Glutamatergic neuron (in vitro differentiated cells): ENCODE results near the gene DOP1A. TPM values are rescaled to one million over a fixed set of nuclear protein-coding genes. Genes with fewer than 3 reads are reported as not detected.

ENCODE experiments used
- DNase-seq: peaks from one replicate; pipeline ENCODE4 v3.0.0; 2022
- H3K27ac Mint-ChIP-seq: one replicate; pipeline ENCODE4 v1.8.0; 2020; ENCODE audit warnings: mild to moderate bottlenecking, mixed read lengths, inconsistent platforms; ENCODE audit not compliant: unreplicated experiment
- H3K27me3 Mint-ChIP-seq: one replicate; pipeline ENCODE4 v1.8.0; 2020; ENCODE audit warnings: mild to moderate bottlenecking, moderate library complexity, mixed read lengths, inconsistent platforms; ENCODE audit not compliant: unreplicated experiment
- H3K36me3 Mint-ChIP-seq: one replicate; pipeline ENCODE4 v1.8.0; 2020; ENCODE audit warnings: mild to moderate bottlenecking, mixed read lengths, inconsistent platforms; ENCODE audit not compliant: unreplicated experiment
- H3K4me1 Mint-ChIP-seq: one replicate; pipeline ENCODE4 v1.8.0; 2020; ENCODE audit warnings: mild to moderate bottlenecking, low read depth, mixed read lengths, inconsistent platforms; ENCODE audit not compliant: unreplicated experiment
- H3K4me3 Mint-ChIP-seq: one replicate; pipeline ENCODE4 v1.8.0; 2020; ENCODE audit warnings: mild to moderate bottlenecking, mixed read lengths, inconsistent platforms; ENCODE audit not compliant: unreplicated experiment
- H3K9me3 Mint-ChIP-seq: one replicate; pipeline ENCODE4 v1.8.0; 2020; ENCODE audit warnings: mild to moderate bottlenecking, moderate library complexity, mixed read lengths, inconsistent platforms; ENCODE audit not compliant: unreplicated experiment
- total RNA-seq: library from RNA; stranded (reverse); fragmentation: NEBNext Ultra II Directional; extraction: Animal tissue kit (Norgen Biotek cat#: 25700); gene quantifications from one replicate; pipeline ENCODE4 v1.2.1, GENCODE V29; 2021; ENCODE audit not compliant: unreplicated experiment
- TF ChIP-seq, protein P1 (sequence below): fragments of 200-600 bp; sonication (generic); IDR thresholded peaks from one replicate; pipeline ENCODE4 v1.5.0; 2021; ENCODE audit not compliant: partially characterized antibody, unreplicated experiment

The DOP1A gene
- total RNA-seq, 1 donor from 2014 or later, result 40.8 TPM

DNA sequence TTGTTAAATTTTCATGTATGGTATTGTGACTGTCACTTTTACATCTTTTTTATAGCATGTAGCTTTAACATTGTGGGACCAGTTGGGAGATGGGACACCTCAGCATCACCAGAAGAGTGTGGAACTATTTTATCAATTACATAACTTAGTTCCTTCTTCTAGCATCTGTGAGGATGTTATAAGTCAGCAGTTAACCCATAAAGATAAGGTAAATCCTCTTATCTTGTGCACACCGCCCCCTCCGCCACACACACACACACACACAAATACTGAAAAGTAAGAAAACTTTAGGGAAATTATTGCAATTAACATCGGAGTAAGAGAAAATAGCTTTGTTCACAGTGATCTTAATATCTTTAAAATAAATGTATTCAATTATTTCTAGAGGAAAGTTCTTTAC lies 64.7 kb downstream of the DOP1A start:
- Mint-ChIP-seq H3K27me3 (no peaks in the 10 kb centered on the region), H3K36me3 (no peaks in the 10 kb centered on the region), H3K27ac (no peak overlapping the region), H3K4me1 (no peaks in the 10 kb centered on the region), H3K9me3 (no peaks in the 10 kb centered on the region), H3K4me3 (no peak overlapping the region)
- TF ChIP-seq, protein P1, sequence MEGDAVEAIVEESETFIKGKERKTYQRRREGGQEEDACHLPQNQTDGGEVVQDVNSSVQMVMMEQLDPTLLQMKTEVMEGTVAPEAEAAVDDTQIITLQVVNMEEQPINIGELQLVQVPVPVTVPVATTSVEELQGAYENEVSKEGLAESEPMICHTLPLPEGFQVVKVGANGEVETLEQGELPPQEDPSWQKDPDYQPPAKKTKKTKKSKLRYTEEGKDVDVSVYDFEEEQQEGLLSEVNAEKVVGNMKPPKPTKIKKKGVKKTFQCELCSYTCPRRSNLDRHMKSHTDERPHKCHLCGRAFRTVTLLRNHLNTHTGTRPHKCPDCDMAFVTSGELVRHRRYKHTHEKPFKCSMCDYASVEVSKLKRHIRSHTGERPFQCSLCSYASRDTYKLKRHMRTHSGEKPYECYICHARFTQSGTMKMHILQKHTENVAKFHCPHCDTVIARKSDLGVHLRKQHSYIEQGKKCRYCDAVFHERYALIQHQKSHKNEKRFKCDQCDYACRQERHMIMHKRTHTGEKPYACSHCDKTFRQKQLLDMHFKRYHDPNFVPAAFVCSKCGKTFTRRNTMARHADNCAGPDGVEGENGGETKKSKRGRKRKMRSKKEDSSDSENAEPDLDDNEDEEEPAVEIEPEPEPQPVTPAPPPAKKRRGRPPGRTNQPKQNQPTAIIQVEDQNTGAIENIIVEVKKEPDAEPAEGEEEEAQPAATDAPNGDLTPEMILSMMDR, result no peak
- DNase-seq, result no peak

DNA sequence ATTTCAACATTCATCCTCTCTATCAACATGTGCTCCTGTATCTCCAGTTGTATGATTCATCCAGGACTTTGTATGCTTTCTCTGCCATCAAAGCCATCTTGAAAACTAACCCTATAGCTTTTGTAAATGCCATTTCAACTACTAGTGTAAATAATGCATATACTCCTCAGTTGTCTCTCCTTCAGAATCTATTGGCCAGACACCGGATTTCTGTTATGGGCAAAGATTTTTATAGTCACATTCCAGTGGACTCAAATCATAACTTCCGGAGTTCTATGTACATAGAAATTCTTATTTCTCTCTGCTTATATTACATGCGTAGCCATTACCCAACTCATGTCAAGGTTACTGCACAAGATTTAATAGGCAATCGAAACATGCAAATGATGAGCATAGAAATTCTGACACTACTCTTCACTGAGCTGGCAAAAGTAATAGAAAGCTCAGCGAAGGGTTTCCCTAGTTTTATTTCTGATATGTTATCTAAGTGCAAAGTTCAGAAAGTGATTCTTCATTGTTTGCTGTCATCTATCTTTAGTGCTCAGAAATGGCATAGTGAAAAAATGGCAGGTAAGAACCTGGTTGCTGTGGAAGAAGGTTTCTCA lies 70.7 kb downstream of the DOP1A start:
- Mint-ChIP-seq H3K27ac (no peak overlapping the region), H3K4me3 (no peak overlapping the region), H3K27me3 (no peaks in the 10 kb centered on the region), H3K36me3 (no peaks in the 10 kb centered on the region), H3K9me3 (no peaks in the 10 kb centered on the region), H3K4me1 (no peaks in the 10 kb centered on the region)
- no peak for DNase-seq
- TF ChIP-seq, protein P1, result no peak

GRCh38 chr6:83138758-83139157 lies 71.3 kb downstream of the DOP1A start:
- Mint-ChIP-seq H3K9me3 (no peaks in the 10 kb centered on the region), H3K27ac (no peak overlapping the region), H3K27me3 (no peaks in the 10 kb centered on the region), H3K4me3 (no peak overlapping the region), H3K4me1 (no peaks in the 10 kb centered on the region), H3K36me3 (no peaks in the 10 kb centered on the region)
- DNase-seq, result no peak
- TF ChIP-seq, protein P1, result no peak

DNA sequence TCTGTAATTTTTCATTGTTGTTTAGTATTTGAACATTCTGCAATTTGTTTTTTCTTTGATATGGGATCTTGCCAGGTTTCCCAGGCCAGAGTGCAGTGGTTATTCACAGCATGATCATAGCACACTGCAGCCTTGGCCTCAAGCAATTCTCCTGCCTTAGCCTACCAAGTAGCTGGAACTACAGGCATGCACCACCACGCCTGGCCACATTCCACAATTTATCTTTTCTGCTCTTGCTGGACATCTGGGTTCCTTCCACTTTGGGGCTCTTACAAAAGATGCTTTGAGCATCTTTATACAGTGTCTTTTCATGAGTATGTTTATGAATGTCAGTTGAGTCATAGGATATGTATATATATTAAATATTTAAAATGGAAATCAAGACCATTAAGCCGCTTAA lies 83.6 kb downstream of the DOP1A start:
- TF ChIP-seq, protein P1, result no peak
- peaks cover 16% of the 10 kb centered on the region for H3K4me1 Mint-ChIP-seq
- H3K36me3 Mint-ChIP-seq, result no peaks in the 10 kb centered on the region
- H3K27ac Mint-ChIP-seq, result no peak overlapping the region
- DNase-seq, result no peak
- peaks cover 1% of the 10 kb centered on the region for H3K27me3 Mint-ChIP-seq
- no peak overlapping the region for H3K4me3 Mint-ChIP-seq
- no peaks in the 10 kb centered on the region for H3K9me3 Mint-ChIP-seq

DNA sequence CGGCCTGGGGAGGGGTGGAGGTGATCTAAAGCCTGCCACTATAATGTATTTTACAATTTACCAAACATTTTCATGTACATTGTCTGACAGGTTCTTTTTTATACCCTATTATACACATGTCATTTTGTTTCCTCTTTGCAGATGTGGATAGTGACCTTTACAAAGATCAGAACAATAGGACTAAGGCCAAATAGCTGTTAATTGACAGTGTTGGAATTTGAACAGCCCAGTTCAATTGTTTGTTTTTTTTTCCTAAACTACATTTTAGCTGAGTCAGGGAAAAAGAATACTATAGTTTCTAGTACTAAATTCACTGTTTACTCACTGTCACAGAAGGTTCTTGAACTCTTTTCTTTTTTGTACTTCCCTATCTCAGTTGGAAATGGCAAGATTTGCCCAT lies 85.4 kb downstream of the DOP1A start:
- no peak overlapping the region for H3K27ac Mint-ChIP-seq
- TF ChIP-seq, protein P1, result no peak
- H3K4me3 Mint-ChIP-seq, result no peak overlapping the region
- peaks cover 1% of the 10 kb centered on the region for H3K27me3 Mint-ChIP-seq
- DNase-seq, result no peak
- H3K9me3 Mint-ChIP-seq, result no peaks in the 10 kb centered on the region
- peaks cover 20% of the 10 kb centered on the region for H3K4me1 Mint-ChIP-seq
- no peaks in the 10 kb centered on the region for H3K36me3 Mint-ChIP-seq
